Heart right ventricle (tissue), 16 donors: Measurements from ENCODE around the gene SULT1A2. TPM values are rescaled to one million over a fixed set of nuclear protein-coding genes. Genes with fewer than 3 reads are reported as not detected.

ENCODE experiments used
- ATAC-seq, 8 donors: fragments of 200-7000 bp; cut with Tn5 transposase; one replicate each; pipeline ENCODE4 v1.9.1; 2020; ENCODE audit warnings: mild to moderate bottlenecking in 8 of 8, moderate library complexity in 8 of 8, moderate number of reproducible peaks in 1 of 8
- DNase-seq, 2 donors: peaks; one replicate each; pipeline ENCODE4 v3.0.0-alpha.2; 2020
- H3K27ac ChIP-seq, 10 donors: fragments of 200-600 bp; sonication (generic) in 2 of 10; one replicate each; pipeline versions ENCODE4 v1.5.0 to v1.8.0; 2020 to 2022; ENCODE audit warnings: mild to moderate bottlenecking in 3 of 10
- H3K27me3 ChIP-seq, 7 donors: fragments of 200-600 bp; one replicate each; pipeline ENCODE4 v1.8.0; 2021 to 2022; ENCODE audit warnings: mild to moderate bottlenecking in 2 of 7
- H3K36me3 ChIP-seq, 9 donors: fragments of 200-600 bp; sonication (generic) in 1 of 9; one replicate each; pipeline versions ENCODE4 v1.5.0 to v1.8.0; 2020 to 2022; ENCODE audit warnings: mild to moderate bottlenecking in 2 of 9
- H3K4me1 ChIP-seq, 9 donors: fragments of 200-600 bp; sonication (generic) in 1 of 9; one replicate each; pipeline versions ENCODE4 v1.5.0 to v1.8.0; 2020 to 2022; ENCODE audit warnings: mild to moderate bottlenecking in 4 of 9
- H3K4me3 ChIP-seq, 10 donors: fragments of 200-600 bp; sonication (generic) in 2 of 10; one replicate each; pipeline versions ENCODE4 v1.5.0 to v1.8.0; 2020 to 2022; ENCODE audit warnings: mild to moderate bottlenecking in 7 of 10, moderate library complexity in 2 of 10
- H3K9me3 ChIP-seq, 11 donors: fragments of 200-600 bp in 10 of 11; sonication (generic) in 2 of 11; one replicate each; pipeline versions ENCODE4 v1.5.0 to v1.8.0; 2013 to 2022; ENCODE audit warnings: mild to moderate bottlenecking in 2 of 11, control low read depth in 1 of 11, moderate library complexity in 1 of 11
- WGBS, 2 donors: extraction: QIAGEN DNeasy Blood & Tissue Kit; methylation state at CpG; one replicate each; pipeline ENCODE4 v1.1.7; 2013; ENCODE audit warnings: inconsistent platforms in 1 of 2; 5-methylcytosine and 5-hydroxymethylcytosine counted together
- intact Hi-C, 10 donors: fragments of 100-400 bp; cut with DNase I; formaldehyde crosslinking; loops; one replicate each; pipeline versions ENCODE4 v1.11.1 to v1.14.2; 2022
- polyA plus RNA-seq, 2 donors: library from polyadenylated mRNA; stranded (reverse); fragments of 200-250 nt; gene quantifications; one replicate each; pipeline ENCODE4 v1.2.3, GENCODE V29; 2013
- total RNA-seq, 10 donors: library from RNA; stranded (reverse); fragmentation: NEBNext Ultra II Directional in 3 of 10; extraction: Animal tissue kit (Norgen Biotek cat#: 25700) in 3 of 10; gene quantifications; one replicate each; pipeline versions ENCODE4 v1.2.1 to v1.2.4, GENCODE V29; 2021 to 2023
- TF ChIP-seq, protein P1 (sequence below), 9 donors: fragments of 200-600 bp; sonication (generic) in 2 of 9; IDR thresholded peaks; one replicate each; pipeline versions ENCODE4 v1.5.0 to v1.8.0; 2021 to 2022; ENCODE audit warnings: antibody characterized with exemption in 9 of 9, mild to moderate bottlenecking in 5 of 9, moderate library complexity in 1 of 9
- donor health status: Arrhythmogenic right ventricular cardiomyopathy.
- donor health status: ischemic (EF 13 %, LVEDD 7.1; RV severe dilation, severe dysfunction).
- donor health status: healthy with polysubstance abuse.
- donor health status: DM: no; HTN: yes; CAD: no.
- donor health status: DM: no; HTN: no; CAD: no.
- donor health status: ischemic (EF 25% LVEDD 6.9; RV normal size, moderate dysfunction).
- donor health status: ischemic (EF 25% LVEDD 5.7; RV mildly dilated, moderate dysfunction).
- donor health status: healthy.
- donor health status: DM: yes; HTN: yes; CAD: no.
- donor health status: Ischemic cardiomyopathy.
- donor health status: ischemic (EF 35%, LVEDD 5.7; RV mildly dilated, moderate dysfunction).
- donor health status: nonischemic (EF 11% LVEDD 7.7; RV severe dilation, severe dysfunction).
- donor health status: DM: yes; HTN: yes; CAD: no.
- donor health status: PGD.
- donor health status: ischemic (EF 29% LVEDD 5.4; RV normal size, mild dysfunction).
- donor health status: nonischemic (EF 23%, LVEDD 6.1; RV moderate dilation, normal function).

Gene SULT1A2
- total and polyA plus RNA-seq, 12 donors, result 0.24 to 1.7 (median 0.64) TPM

DNA sequence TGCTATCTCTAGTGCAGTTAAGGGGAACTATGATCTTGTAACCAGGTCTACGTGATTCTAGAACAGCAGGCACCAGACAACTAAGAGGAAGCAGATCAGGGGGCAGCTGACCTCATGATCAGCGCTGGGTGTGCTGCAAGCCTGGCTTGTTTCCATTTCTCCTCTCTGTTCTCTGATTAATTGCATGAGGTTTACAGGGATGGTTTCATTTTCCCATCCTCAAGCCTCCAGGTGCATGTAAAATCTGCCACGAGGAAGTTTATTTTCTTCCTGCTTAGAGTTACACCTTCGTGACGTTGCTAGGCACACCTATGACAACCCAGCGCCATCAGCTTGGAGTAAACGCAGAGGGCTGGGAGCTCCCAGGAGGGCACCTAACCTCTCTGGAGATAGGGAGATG lies 53.8 kb downstream of the SULT1A2 start:
- no peak for ATAC-seq
- DNase-seq, result no peak
- TF ChIP-seq, protein P1, sequence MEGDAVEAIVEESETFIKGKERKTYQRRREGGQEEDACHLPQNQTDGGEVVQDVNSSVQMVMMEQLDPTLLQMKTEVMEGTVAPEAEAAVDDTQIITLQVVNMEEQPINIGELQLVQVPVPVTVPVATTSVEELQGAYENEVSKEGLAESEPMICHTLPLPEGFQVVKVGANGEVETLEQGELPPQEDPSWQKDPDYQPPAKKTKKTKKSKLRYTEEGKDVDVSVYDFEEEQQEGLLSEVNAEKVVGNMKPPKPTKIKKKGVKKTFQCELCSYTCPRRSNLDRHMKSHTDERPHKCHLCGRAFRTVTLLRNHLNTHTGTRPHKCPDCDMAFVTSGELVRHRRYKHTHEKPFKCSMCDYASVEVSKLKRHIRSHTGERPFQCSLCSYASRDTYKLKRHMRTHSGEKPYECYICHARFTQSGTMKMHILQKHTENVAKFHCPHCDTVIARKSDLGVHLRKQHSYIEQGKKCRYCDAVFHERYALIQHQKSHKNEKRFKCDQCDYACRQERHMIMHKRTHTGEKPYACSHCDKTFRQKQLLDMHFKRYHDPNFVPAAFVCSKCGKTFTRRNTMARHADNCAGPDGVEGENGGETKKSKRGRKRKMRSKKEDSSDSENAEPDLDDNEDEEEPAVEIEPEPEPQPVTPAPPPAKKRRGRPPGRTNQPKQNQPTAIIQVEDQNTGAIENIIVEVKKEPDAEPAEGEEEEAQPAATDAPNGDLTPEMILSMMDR (IDR thresholded peaks at IDR 0.05), result no peak
- Histone ChIP-seq H3K36me3 (no peaks in the 10 kb centered on the region), H3K27me3 (peaks cover 0 to 4% (median 0%) of the 10 kb centered on the region in 7 donors), H3K4me1 (peaks cover 3 to 20% (median 9%) of the 10 kb centered on the region in 9 donors), H3K4me3 (peak overlapping the region in 1 of 10 donors; percentile 13), H3K27ac (peak overlapping the region in 1 of 10 donors; percentile 80), H3K9me3 (no peaks in the 10 kb centered on the region)
- intact Hi-C loops, result no loop called here
- WGBS, 2 donors, result 73 to 78% methylated on average over 7 of the region's 7 CpGs

DNA sequence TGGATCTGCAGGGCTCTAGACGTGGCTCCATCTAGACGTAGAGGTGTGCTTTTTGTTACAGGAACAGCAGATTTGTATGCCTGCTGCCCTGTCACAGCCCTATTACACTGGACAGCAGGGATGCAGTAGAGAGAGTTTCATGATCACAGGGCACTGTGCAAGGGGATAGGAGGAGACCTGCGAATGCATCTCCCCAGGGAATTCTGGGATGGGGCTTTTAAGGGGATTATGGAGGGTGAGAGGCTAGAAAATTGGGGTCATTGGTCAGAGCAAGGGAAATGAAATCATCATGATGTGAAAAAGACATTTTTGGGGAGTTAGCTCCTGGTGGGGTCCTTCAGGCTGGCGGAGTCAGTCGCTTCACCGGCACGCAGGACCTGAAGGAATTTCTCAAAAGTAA lies 54.2 kb downstream of the SULT1A2 start:
- Histone ChIP-seq H3K4me1 (peaks cover 3 to 24% (median 12%) of the 10 kb centered on the region in 9 donors), H3K36me3 (peaks cover 0 to under 1% (median 0%) of the 10 kb centered on the region in 9 donors), H3K9me3 (no peaks in the 10 kb centered on the region), H3K27ac (peak overlapping the region in 1 of 10 donors; percentile 80), H3K4me3 (no peak overlapping the region), H3K27me3 (peaks cover 0 to 4% (median 0%) of the 10 kb centered on the region in 7 donors)
- intact Hi-C loops, result no loop called here
- TF ChIP-seq, protein P1 (IDR thresholded peaks at IDR 0.05), result no peak
- no peak for ATAC-seq
- DNase-seq, result no peak
- 80 to 82% methylated on average over 7 of the region's 7 CpGs for WGBS, 2 donors

Other genes with a start within 250 kb of the SULT1A2 start
- 1 to 10 TPM in 3 of 10 donors, under 1 TPM in 5, not detected in 2; 0.25 to 1.8 (median 0.72) TPM for gene NPIPB6, start 233.5 kb downstream of the SULT1A2 start, total RNA-seq
- under 1 TPM; 0.12 to 0.22 TPM for gene NPIPB6, start 233.5 kb downstream of the SULT1A2 start, polyA plus RNA-seq
- 100 to 1,000 TPM in 1 of 10 donors, 10 to 100 TPM in 9; 10.3 to 103 (median 47.2) TPM for gene EIF3CL, start 193.2 kb downstream of the SULT1A2 start, total RNA-seq
- gene EIF3CL, start 193.2 kb downstream of the SULT1A2 start, polyA plus RNA-seq, result 10 to 100 TPM; 41.0 to 96.8 TPM
- not detected for gene NPIPB7, start 124.7 kb downstream of the SULT1A2 start, total RNA-seq
- gene NPIPB7, start 124.7 kb downstream of the SULT1A2 start, polyA plus RNA-seq, result not detected
- gene CLN3, start 105.0 kb downstream of the SULT1A2 start, total RNA-seq, result 10 to 100 TPM in 7 of 10 donors, 1 to 10 TPM in 3; 6.5 to 17.6 (median 10.8) TPM
- 10 to 100 TPM; 10.2 to 21.2 TPM for gene CLN3, start 105.0 kb downstream of the SULT1A2 start, polyA plus RNA-seq
- gene APOBR, start 102.4 kb downstream of the SULT1A2 start, total RNA-seq, result 1 to 10 TPM in 1 of 10 donors, under 1 TPM in 9; 0.15 to 2.3 (median 0.56) TPM
- under 1 TPM; 0.51 to 0.94 TPM for gene APOBR, start 102.4 kb downstream of the SULT1A2 start, polyA plus RNA-seq
- under 1 TPM in 1 of 10 donors, not detected in 9; 0.49 TPM for gene IL27, start 90.2 kb downstream of the SULT1A2 start, total RNA-seq
- gene IL27, start 90.2 kb downstream of the SULT1A2 start, polyA plus RNA-seq, result under 1 TPM in 1 of 2 donors, not detected in 1; 0.04 TPM
- gene NUPR1, start 58.1 kb downstream of the SULT1A2 start, total RNA-seq, result 10 to 100 TPM; 16.7 to 58.1 (median 27.9) TPM
- gene NUPR1, start 58.1 kb downstream of the SULT1A2 start, polyA plus RNA-seq, result 10 to 100 TPM; 62.9 to 74.4 TPM
- gene SGF29, start 43.1 kb downstream of the SULT1A2 start, total RNA-seq, result 10 to 100 TPM; 11.1 to 20.9 (median 13.6) TPM
- 10 to 100 TPM; 17.1 to 35.1 TPM for gene SGF29, start 43.1 kb downstream of the SULT1A2 start, polyA plus RNA-seq
- gene SULT1A1, start 13.0 kb upstream of the SULT1A2 start, total RNA-seq, result 10 to 100 TPM in 9 of 10 donors, 1 to 10 TPM in 1; 8.3 to 25.3 (median 17.0) TPM
- 10 to 100 TPM in 1 of 2 donors, 1 to 10 TPM in 1; 9.0 to 10.8 TPM for gene SULT1A1, start 13.0 kb upstream of the SULT1A2 start, polyA plus RNA-seq
- gene NPIPB8, start 41.0 kb upstream of the SULT1A2 start, total RNA-seq, result under 1 TPM in 1 of 10 donors, not detected in 9; 0.61 TPM
- gene NPIPB8, start 41.0 kb upstream of the SULT1A2 start, polyA plus RNA-seq, result not detected
- 100 to 1,000 TPM; 256 to 544 (median 401) TPM for gene EIF3C, start 114.4 kb upstream of the SULT1A2 start, total RNA-seq
- gene EIF3C, start 114.4 kb upstream of the SULT1A2 start, polyA plus RNA-seq, result 1,000 to 10,000 TPM in 1 of 2 donors, 100 to 1,000 TPM in 1; 549 to 1,102 TPM
- 1 to 10 TPM in 1 of 10 donors, under 1 TPM in 4, not detected in 5; 0.22 to 1.3 (median 0.59) TPM for gene NPIPB9, start 154.7 kb upstream of the SULT1A2 start, total RNA-seq
- 1 to 10 TPM in 1 of 2 donors, under 1 TPM in 1; 0.10 to 1.4 TPM for gene NPIPB9, start 154.7 kb upstream of the SULT1A2 start, polyA plus RNA-seq
- gene ATXN2L, start 225.9 kb upstream of the SULT1A2 start, total RNA-seq, result 10 to 100 TPM; 37.4 to 66.2 (median 45.9) TPM
- gene ATXN2L, start 225.9 kb upstream of the SULT1A2 start, polyA plus RNA-seq, result 10 to 100 TPM; 36.0 to 99.9 TPM
- gene TUFM, start 249.3 kb upstream of the SULT1A2 start, total RNA-seq, result 100 to 1,000 TPM; 193 to 250 (median 236) TPM
- 100 to 1,000 TPM; 286 to 362 TPM for gene TUFM, start 249.3 kb upstream of the SULT1A2 start, polyA plus RNA-seq